C4-2B (cell line): Measurements from ENCODE around the gene TRPC3.

Source experiments
- CTCF ChIP-seq: fragments of 450-650 bp; conservative IDR thresholded peaks from 2 replicates; pipeline ENCODE4 v1.5.1; 2017; ENCODE audit warnings: mild to moderate bottlenecking
- ZFX ChIP-seq: fragments of 450-650 bp; IDR thresholded peaks from 2 replicates; pipeline ENCODE4 v1.6.1; 2017

GRCh38 chr4:122000849-122001248 lies 49.0 kb upstream of the TRPC3 start:
- TF ChIP-seq CTCF (no peak), ZFX (no peak)
